GM18499 (cell line): ENCODE measurements around the gene KCNIP1.

ENCODE experiments used
- ATAC-seq: cut with Tn5 transposase; IDR thresholded peaks from one replicate; pipeline ENCODE4 v1.9.1; 2021; ENCODE audit warnings: moderate number of reproducible peaks; ENCODE audit not compliant: insufficient read depth, unreplicated experiment

KCNIP1 gene

DNA sequence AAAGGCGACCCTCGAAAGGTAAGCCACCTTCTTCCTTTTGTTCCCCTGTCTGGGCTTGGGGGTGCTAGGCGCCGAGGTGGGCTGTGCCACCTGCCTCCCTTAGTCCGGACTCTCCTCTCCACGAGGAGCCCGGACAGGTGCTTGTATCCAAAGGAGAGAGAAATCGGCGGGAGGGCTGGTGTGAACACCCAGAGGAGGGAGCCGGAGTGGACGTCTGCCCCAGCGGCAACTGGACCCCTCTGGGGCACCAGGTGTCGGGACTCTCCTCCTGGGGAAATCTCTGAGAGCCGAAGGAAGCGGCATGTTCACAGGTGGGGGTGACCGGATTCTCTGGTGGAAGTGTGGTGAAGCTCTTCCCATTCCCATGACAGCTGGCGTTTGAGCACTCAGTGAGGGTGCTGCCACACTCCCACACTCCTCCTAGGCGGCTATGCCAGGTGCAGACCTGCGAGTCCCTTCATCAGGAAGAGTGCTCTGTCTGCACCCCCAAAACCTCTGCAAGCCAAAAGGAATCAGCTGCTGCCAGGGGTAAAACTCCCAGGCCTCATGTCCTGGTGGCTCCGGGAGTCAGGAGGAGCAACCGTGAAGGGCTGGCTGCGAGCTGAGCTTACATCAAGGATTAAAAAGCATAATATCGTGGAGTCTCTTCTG lies 921 bp downstream of the KCNIP1 start:
- ATAC-seq: no peak

DNA sequence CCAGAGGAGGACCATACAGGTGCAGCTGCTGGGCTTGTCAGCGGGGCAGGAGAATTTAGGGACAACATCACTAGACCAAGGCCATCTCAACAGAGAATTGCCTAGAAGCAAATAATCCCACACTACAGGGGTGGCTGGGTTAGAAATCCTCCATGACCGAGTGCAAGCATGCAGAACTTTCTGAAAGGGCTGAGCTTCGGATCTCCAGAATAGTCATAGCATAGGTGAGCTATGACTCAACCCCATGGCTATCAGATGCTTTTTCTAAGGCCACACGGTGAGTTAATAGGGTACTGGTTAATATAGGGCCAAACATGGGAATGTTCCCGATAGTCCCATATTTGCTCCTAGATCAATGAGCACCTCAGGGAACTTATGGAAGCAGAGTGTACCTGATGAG lies 4.2 kb downstream of the KCNIP1 start:
- no peak for ATAC-seq

DNA sequence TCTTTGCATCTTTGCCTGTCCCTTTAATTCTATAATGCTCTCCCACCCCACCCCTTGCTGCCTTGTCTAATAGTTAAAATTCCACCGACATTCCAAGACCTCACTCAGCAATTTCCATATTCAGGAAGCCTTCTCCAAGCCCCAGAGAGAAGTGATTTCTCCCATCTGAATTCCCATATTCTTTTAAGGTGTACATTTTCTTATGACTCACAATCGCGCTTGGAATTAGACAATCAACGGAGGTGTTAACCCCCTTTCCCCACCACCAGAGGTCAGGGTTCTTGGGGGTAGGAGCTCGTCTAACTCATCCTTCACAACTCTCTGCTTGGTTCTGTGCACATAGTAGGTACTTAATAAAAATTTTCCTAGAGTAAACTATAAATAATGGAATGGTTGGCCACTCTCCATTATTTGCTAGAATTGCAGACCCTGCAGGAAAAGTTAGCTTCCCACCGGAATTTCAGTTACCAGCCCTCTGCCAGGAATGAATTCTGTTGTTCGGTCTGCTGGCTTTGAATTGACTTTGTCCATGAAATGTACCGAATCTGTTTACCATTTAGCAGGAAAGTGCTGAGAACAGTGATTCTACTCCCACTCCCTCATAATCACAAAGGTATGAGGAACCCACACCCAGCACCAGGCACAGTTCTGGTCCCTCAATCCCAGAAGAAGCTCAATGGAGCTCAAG lies 5.0 kb downstream of the KCNIP1 start:
- ATAC-seq: no peak

- no peak for ATAC-seq
Measured at GRCh38 chr5:170509348-170509660, 5.5 kb downstream of the KCNIP1 start.

- ATAC-seq: no peak
Measured at GRCh38 chr5:170510126-170510525, 6.3 kb downstream of the KCNIP1 start.

- ATAC-seq: no peak
Measured at GRCh38 chr5:170510559-170510958, 6.7 kb downstream of the KCNIP1 start.

DNA sequence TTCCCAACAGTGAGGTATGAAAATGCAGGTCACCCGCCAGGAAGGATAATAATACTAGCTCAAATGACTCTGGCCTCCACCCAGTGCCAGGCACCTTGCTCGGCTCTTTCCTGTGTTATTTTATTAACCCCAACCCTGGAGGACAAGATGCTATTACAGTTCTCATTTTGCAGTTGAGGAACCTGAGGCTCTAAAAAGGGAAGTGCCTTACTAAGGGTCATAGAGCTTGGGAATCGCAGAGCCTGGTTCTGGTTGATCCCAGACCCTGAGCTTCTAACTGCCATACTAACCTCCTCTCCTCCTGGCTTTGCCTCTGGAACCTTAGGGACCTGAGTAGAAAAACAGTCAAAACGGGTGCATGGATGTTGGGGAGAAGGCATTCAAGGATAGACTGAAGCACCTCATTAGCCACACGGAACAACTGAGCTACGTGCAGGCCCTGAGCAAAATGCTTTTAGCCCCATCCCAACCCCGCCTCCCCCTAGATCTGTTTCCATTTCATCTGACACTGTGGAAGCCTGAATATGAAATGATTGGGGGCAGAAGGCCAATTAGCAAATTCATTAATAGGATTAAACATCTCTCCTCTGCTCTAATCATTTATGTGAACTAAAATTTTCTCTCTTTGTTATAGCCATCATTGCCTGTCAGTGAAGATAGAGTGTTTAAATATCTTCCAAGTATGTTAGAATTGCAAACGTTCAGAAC lies 7.9 kb downstream of the KCNIP1 start:
- ATAC-seq: no peak

- no peak for ATAC-seq
Measured at GRCh38 chr5:170513856-170514525, 10.2 kb downstream of the KCNIP1 start.

GRCh38 chr5:170517411-170517810 lies 13.6 kb downstream of the KCNIP1 start:
- no peak for ATAC-seq

- no peak for ATAC-seq
Measured at GRCh38 chr5:170518277-170518676, 14.5 kb downstream of the KCNIP1 start.

DNA sequence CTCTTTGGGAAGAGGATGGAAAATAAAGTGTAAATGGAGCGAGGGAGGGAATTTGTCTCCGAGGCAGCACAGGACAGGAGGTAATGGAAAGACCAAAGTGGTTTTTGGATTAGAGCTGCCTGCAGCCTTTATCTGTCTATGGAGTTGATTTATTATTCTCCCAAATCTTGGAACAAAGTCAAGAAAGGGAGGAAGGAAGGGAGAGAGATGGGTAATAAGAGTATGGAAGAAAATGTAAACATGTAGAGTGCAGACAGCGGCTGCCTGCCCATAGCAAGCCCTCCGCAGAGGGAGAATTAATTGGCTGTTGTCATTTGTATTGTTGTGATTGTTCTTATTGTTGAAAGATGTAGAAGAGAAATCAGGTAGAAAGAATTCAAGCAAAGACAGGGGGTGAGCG lies 15.7 kb downstream of the KCNIP1 start:
- ATAC-seq: no peak

- ATAC-seq: no peak
Measured at GRCh38 chr5:170520372-170520771, 16.6 kb downstream of the KCNIP1 start.

GRCh38 chr5:170522211-170523141 lies 18.7 kb downstream of the KCNIP1 start:
- ATAC-seq: no peak

GRCh38 chr5:170523142-170523551 lies 19.3 kb downstream of the KCNIP1 start:
- ATAC-seq: no peak

DNA sequence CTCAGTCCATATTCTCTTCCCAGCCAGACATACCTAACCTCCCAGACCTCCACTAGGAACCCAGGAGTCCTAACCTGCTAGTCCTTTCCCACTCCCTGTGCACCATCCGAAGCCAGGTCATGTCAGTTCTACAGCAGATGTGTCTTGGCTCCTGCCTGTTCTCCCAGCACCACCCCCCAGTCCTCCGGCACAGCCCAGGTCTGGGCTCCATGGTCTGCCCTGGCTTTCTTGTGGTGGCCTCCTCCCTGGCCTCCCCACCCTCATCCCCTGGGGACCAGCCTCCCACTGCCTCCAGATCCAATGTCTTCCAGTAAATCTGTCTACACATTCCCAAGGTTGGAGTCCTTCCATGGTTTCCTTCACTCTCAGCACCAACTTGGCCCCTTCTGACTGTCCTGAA lies 20.0 kb downstream of the KCNIP1 start:
- no peak for ATAC-seq

DNA sequence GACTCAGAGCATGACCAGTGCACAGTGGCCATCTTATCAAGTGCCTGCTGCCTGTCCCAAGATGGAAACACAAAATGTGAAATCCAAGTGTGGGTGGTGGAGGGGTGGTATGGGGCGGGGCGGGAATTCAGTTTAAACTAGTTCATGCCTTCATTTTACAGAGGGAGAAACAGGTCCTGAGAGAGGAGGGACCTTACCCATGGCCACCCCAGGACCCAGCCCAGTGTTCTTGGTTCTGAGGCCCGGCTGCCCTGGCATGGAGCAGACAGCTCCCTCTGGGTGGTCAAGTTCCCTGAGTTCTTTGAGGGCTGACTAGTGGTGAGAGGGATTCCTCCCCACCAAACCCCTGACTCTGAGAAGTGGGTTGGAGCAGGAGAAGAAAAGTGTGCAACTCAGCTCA lies 20.8 kb downstream of the KCNIP1 start:
- ATAC-seq: no peak

DNA sequence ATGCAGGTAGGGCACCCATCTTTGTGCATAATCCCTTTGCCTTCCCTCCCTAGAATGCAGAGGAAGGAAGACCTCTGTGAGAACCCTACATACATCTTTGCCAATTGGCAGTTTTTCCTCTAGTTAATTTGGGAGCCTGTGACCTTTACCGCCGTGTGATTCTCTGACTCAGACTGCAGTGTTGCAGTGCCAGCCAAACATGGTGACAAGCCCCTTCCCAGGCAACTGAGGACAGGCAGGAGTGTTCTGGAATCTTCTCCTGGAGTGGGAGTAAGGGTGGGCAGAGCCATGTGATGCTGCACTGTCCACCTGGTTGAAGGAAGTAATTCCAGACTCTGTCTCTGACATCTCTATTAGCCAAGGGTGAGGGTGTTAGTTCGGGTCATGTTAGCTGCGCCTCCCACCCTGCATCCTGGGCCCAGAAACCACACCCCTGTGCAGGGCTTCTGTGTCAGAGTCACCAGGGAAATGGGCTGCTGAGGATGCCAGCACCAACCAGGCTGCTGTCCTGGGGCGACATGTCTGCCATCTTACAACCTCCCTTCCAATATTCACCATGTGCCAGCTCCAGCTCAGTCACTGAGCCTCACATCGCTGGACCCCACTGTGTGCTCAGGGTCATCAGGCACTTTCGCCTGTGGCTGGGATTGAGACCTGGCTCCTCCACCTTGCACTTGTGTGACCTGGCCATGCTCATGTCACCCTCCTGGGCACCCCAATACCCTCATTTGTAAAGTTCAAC lies 21.8 kb downstream of the KCNIP1 start:
- ATAC-seq: no peak

- no peak for ATAC-seq
Measured at GRCh38 chr5:170527991-170528390, 24.2 kb downstream of the KCNIP1 start.

DNA sequence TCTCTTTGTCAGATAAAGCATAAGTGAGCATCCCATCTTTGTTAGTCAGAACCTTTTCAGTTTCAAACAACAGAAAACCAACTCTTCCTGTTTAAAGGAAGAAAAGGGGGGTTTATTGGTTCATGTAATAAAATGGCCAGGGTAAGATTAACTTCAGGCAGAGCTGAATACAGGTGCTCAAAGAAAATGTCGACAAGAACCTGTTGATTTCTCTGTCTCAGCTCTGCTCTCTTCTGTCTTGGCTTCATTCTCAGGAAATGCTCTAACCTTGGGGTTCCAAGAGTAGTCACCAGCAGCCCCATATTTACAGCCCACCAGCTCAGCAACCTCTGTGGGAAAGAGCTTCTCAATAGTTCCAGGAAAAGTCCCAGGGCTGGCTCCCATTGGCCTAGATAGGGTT lies 25.2 kb downstream of the KCNIP1 start:
- ATAC-seq: no peak
